H9 (cell line): Measurements from ENCODE around the gene PGLYRP2. TPM values are rescaled to one million over a fixed set of nuclear protein-coding genes. Genes with fewer than 3 reads are reported as not detected.

Source experiments
- DNase-seq: peaks from one replicate; pipeline ENCODE4 v3.0.0-alpha.2; 2017
- H2AFZ ChIP-seq: one replicate; pipeline ENCODE4 v1.6.1; 2013; ENCODE audit warnings: mild to moderate bottlenecking, low read length, control low read depth, moderate library complexity
- H2AK5ac ChIP-seq: 2 replicates; pipeline ENCODE4 v1.6.1; 2013; ENCODE audit warnings: low read length, control low read depth, mixed read lengths; ENCODE audit not compliant: insufficient read length
- H2BK120ac ChIP-seq: one replicate; pipeline ENCODE4 v1.6.1; 2013; ENCODE audit warnings: low read depth, mild to moderate bottlenecking, low read length, control low read depth, inconsistent platforms; ENCODE audit not compliant: poor library complexity, severe bottlenecking
- H2BK12ac ChIP-seq: 2 replicates; pipeline ENCODE4 v1.6.1; 2013; ENCODE audit warnings: low read length, control low read depth, mixed read lengths, low read depth; ENCODE audit not compliant: insufficient read length
- H2BK15ac ChIP-seq: 2 replicates; pipeline ENCODE4 v1.6.1; 2013; ENCODE audit warnings: low read depth, low read length, control low read depth
- H2BK20ac ChIP-seq: one replicate; pipeline ENCODE4 v1.6.1; 2013; ENCODE audit warnings: low read depth, mild to moderate bottlenecking, low read length, control low read depth, inconsistent platforms; ENCODE audit not compliant: poor library complexity, severe bottlenecking
- H2BK5ac ChIP-seq: 2 replicates; pipeline ENCODE4 v1.6.1; 2013; ENCODE audit warnings: low read length, control low read depth, mixed read lengths; ENCODE audit not compliant: insufficient read length
- H3K14ac ChIP-seq: 2 replicates; pipeline ENCODE4 v1.6.1; 2013; ENCODE audit warnings: low read length, control low read depth; ENCODE audit not compliant: insufficient read depth
- H3K18ac ChIP-seq: 2 replicates; pipeline ENCODE4 v1.6.1; 2013; ENCODE audit warnings: low read depth, mild to moderate bottlenecking, mixed read lengths, low read length, control low read depth; ENCODE audit not compliant: insufficient read length
- H3K23ac ChIP-seq: 2 replicates; pipeline ENCODE4 v1.6.1; 2013; ENCODE audit warnings: low read length, control low read depth, mixed read lengths, low read depth; ENCODE audit not compliant: insufficient read length
- H3K23me2 ChIP-seq: 2 replicates; pipeline ENCODE4 v1.6.1; 2013; ENCODE audit warnings: low read depth, mild to moderate bottlenecking, mixed read lengths, low read length, control low read depth; ENCODE audit not compliant: insufficient read length, poor library complexity, severe bottlenecking
- H3K27ac ChIP-seq: 2 replicates; pipeline ENCODE4 v1.5.1; 2013; ENCODE audit warnings: low read length, control low read depth, mixed read lengths, low read depth; ENCODE audit not compliant: insufficient read length
- H3K27me3 ChIP-seq: 2 replicates; pipeline ENCODE4 v1.6.1; 2013; ENCODE audit warnings: low read length, control low read depth, inconsistent platforms; ENCODE audit not compliant: insufficient read depth
- H3K4ac ChIP-seq: 2 replicates; pipeline ENCODE4 v1.6.1; 2013; ENCODE audit warnings: low read depth, mild to moderate bottlenecking, control low read depth, inconsistent platforms, low read length, moderate library complexity
- H3K4me1 ChIP-seq: 2 replicates; pipeline ENCODE4 v1.6.1; 2013; ENCODE audit warnings: low read length, control low read depth, inconsistent platforms; ENCODE audit not compliant: insufficient read depth
- H3K4me2 ChIP-seq: 2 replicates; pipeline ENCODE4 v1.6.1; 2013; ENCODE audit warnings: low read length, control low read depth, mixed read lengths; ENCODE audit not compliant: insufficient read length, insufficient read depth
- H3K56ac ChIP-seq: 2 replicates; pipeline ENCODE4 v1.6.1; 2013; ENCODE audit warnings: low read depth, mild to moderate bottlenecking, mixed read lengths, low read length, control low read depth; ENCODE audit not compliant: insufficient read length
- H3K79me1 ChIP-seq: 2 replicates; pipeline ENCODE4 v1.6.1; 2013; ENCODE audit warnings: low read depth, mild to moderate bottlenecking, moderate library complexity, low read length, control low read depth, inconsistent platforms; ENCODE audit not compliant: insufficient read depth, poor library complexity, severe bottlenecking
- H3K79me2 ChIP-seq: 2 replicates; pipeline ENCODE4 v1.6.1; 2013; ENCODE audit warnings: low read length, control low read depth, inconsistent platforms; ENCODE audit not compliant: insufficient read depth
- H3K9ac ChIP-seq: 2 replicates; pipeline ENCODE4 v1.6.1; 2013; ENCODE audit warnings: low read length, control low read depth, mixed read lengths; ENCODE audit not compliant: insufficient read length; ENCODE audit errors: extremely low read depth
- H3K9me3 ChIP-seq: one replicate; pipeline ENCODE4 v1.6.1; 2013; ENCODE audit warnings: low read depth, low read length, inconsistent platforms; ENCODE audit not compliant: control insufficient read depth
- H3T11ph ChIP-seq: one replicate; pipeline ENCODE4 v1.6.1; 2013; ENCODE audit warnings: mild to moderate bottlenecking, low read length, control low read depth, inconsistent platforms
- H4K20me1 ChIP-seq: one replicate; pipeline ENCODE4 v1.6.1; 2013; ENCODE audit not compliant: control insufficient read depth, insufficient read length, insufficient read depth
- H4K5ac ChIP-seq: 2 replicates; pipeline ENCODE4 v1.6.1; 2013; ENCODE audit warnings: low read depth, mild to moderate bottlenecking, mixed read lengths, low read length, control low read depth; ENCODE audit not compliant: insufficient read length
- H4K8ac ChIP-seq: replicated peaks from 2 replicates; pipeline ENCODE4 v1.6.1; 2013; ENCODE audit warnings: low read length, control low read depth, mixed read lengths, low read depth; ENCODE audit not compliant: insufficient read length
- H4K91ac ChIP-seq: 2 replicates; pipeline ENCODE4 v1.6.1; 2013; ENCODE audit warnings: low read depth, mild to moderate bottlenecking, moderate library complexity, mixed read lengths, low read length, control low read depth; ENCODE audit not compliant: insufficient read length
- H3K27ac Mint-ChIP-seq, 3 experiments: 2 replicates in 2 of 3; 3 replicates in 1 of 3; pipeline ENCODE4 v1.8.0; 2020 to 2021; ENCODE audit warnings: mixed read lengths in 3 of 3, mild to moderate bottlenecking in 1 of 3, moderate library complexity in 1 of 3
- H3K27me3 Mint-ChIP-seq: 2 replicates; pipeline ENCODE4 v1.8.0; 2021; ENCODE audit warnings: low read depth, mild to moderate bottlenecking, moderate library complexity, mixed read lengths
- H3K36me3 Mint-ChIP-seq, 3 experiments: 2 replicates in 2 of 3; 3 replicates in 1 of 3; pipeline ENCODE4 v1.8.0; 2020 to 2021; ENCODE audit warnings: low read depth in 3 of 3, mixed read lengths in 3 of 3; ENCODE audit not compliant: insufficient read depth in 1 of 3
- H3K4me1 Mint-ChIP-seq, 2 experiments: 2 replicates each; pipeline ENCODE4 v1.8.0; 2020; ENCODE audit warnings: mixed read lengths in 2 of 2
- H3K4me3 Mint-ChIP-seq, 2 experiments: 2 replicates in 1 of 2; 3 replicates in 1 of 2; pipeline ENCODE4 v1.8.0; 2020 to 2021; ENCODE audit warnings: mild to moderate bottlenecking in 2 of 2, mixed read lengths in 2 of 2, moderate library complexity in 1 of 2
- H3K9me3 Mint-ChIP-seq, 2 experiments: 2 replicates in 1 of 2; 3 replicates in 1 of 2; pipeline ENCODE4 v1.8.0; 2020; ENCODE audit warnings: mild to moderate bottlenecking in 2 of 2, mixed read lengths in 2 of 2, moderate library complexity in 1 of 2
- WGBS: extraction: QIAGEN DNeasy Blood & Tissue Kit; methylation state at CpG from one replicate; pipeline ENCODE4 v1.1.7; 2013; ENCODE audit warnings: missing lambda C conversion rate, low lambda C conversion rate, mixed read lengths; ENCODE audit not compliant: insufficient read length; ENCODE audit errors: extremely low coverage; 5-methylcytosine and 5-hydroxymethylcytosine counted together
- total RNA-seq: library from RNA; stranded (reverse); gene quantifications from 2 replicates; pipeline ENCODE4 v1.2.1, GENCODE V29; 2021
- TF ChIP-seq, protein P1 (sequence below): fragments of 200-600 bp; sonication (generic); conservative IDR thresholded peaks from 3 replicates; pipeline ENCODE4 v1.8.0; 2021; ENCODE audit warnings: antibody characterized with exemption, mild to moderate bottlenecking

Gene PGLYRP2
- total RNA-seq, 1 experiment from 2014 or later = not detected

DNA sequence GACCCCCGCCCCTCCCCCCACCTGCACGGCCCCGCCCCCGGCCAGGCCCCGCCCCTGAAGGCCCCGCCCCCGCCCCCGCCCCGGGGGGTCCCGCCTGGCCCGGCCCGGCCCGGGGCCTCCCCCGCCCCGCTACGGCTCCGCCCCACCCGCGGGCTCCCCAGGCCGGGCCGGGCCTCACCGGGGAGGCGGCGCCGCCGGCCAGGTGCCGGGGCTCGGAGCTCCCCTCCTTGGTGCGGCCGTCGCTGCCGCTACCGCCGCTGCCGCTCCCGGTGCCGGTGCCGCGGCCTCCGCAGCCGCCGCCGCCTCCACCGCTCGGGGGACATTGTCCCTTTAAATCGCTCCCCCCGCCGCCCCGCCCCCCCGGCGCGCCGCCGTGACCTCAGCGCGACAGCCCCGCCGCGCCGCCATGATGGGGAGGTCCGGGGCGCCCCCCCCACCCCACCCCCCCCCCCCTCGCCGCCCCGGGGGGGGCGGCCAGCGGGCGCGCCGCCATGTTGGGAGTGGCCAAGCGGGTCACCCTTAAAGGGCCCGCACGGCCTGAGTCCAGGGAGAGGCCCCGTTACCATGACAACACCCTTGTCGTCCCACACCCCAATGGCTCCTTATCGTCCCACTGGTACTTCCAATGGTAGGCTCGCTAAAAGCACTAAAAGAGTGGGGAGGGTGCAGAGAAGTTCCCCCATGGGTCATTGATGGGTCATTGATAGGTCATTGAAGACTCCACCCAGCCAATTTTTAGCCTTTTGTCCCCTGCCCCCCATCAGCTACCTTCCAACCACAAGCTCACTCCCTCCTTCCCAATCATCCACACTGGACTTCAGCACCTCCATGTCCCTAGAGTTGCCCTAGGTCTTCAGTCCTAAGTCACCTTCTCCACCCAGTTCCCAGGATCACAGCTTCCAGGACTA lies 29.4 kb downstream of the PGLYRP2 start, which contains the start of gene WIZ:
Gene WIZ (minus strand): TSS at position 337 of the 908 bp plus-strand sequence. CDS start 1,649 bp downstream, outside the sequence.
- Histone ChIP-seq H4K91ac (no peak within 1 kb of the TSS), H2BK20ac (no peak within 1 kb of the TSS), H3K27me3 (peaks cover 2% of the 10 kb centered on the region; the same call in 1 of the 2 replicates), H4K8ac (no peak within 1 kb of the TSS), H2BK5ac (no peak within 1 kb of the TSS), H2AK5ac (no peak within 1 kb of the TSS), H2BK15ac (0 out of 2 replicates have a peak within 1 kb of the TSS, but pooled peaks have one; percentile 61), H4K20me1 (no peaks in the 10 kb centered on the region), H3K23ac (no peak within 1 kb of the TSS), H2BK12ac (peak within 1 kb of the TSS; percentile 36), H3K4ac (no peak within 1 kb of the TSS), H3K27ac (no peak within 1 kb of the TSS), H3K23me2 (peaks cover 20% of the 10 kb centered on the region), H2BK120ac (no peak within 1 kb of the TSS), H3T11ph (no peak within 1 kb of the TSS), H3K56ac (no peak within 1 kb of the TSS), H3K79me1 (no peaks in the 10 kb centered on the region), H3K18ac (peak within 1 kb of the TSS; percentile 66), H3K9ac (no peak within 1 kb of the TSS), H3K14ac (peak within 1 kb of the TSS; percentile 81; the same call in 1 of the 2 replicates), H3K4me2 (peak within 1 kb of the TSS; percentile 73), H3K4me1 (no peaks in the 10 kb centered on the region; the same call in 1 of the 2 replicates), H3K79me2 (no peaks in the 10 kb centered on the region), H2AFZ (peak within 1 kb of the TSS; percentile 80), H3K9me3 (no peaks in the 10 kb centered on the region), H4K5ac (no peak within 1 kb of the TSS)
- DNase-seq = peak; percentile 75
- TF ChIP-seq, protein P1, sequence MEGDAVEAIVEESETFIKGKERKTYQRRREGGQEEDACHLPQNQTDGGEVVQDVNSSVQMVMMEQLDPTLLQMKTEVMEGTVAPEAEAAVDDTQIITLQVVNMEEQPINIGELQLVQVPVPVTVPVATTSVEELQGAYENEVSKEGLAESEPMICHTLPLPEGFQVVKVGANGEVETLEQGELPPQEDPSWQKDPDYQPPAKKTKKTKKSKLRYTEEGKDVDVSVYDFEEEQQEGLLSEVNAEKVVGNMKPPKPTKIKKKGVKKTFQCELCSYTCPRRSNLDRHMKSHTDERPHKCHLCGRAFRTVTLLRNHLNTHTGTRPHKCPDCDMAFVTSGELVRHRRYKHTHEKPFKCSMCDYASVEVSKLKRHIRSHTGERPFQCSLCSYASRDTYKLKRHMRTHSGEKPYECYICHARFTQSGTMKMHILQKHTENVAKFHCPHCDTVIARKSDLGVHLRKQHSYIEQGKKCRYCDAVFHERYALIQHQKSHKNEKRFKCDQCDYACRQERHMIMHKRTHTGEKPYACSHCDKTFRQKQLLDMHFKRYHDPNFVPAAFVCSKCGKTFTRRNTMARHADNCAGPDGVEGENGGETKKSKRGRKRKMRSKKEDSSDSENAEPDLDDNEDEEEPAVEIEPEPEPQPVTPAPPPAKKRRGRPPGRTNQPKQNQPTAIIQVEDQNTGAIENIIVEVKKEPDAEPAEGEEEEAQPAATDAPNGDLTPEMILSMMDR = no peak
- Mint-ChIP-seq H3K36me3 (no peaks in the 10 kb centered on the region), H3K27me3 (peaks cover 27% of the 10 kb centered on the region), H3K27ac (peak within 1 kb of the TSS; percentile 20 to 78 (median 35); a peak in 3 of 7 replicates), H3K4me3 (peak within 1 kb of the TSS; percentile 68 to 82), H3K4me1 (peaks cover 7 to 19% of the 10 kb centered on the region in 2 experiments), H3K9me3 (peaks cover 0 to 2% of the 10 kb centered on the region in 2 experiments; a peak in 3 of 5 replicates)
- WGBS = no CpG with 5 or more reads among the region's 77 CpGs
